ENCODE measurements around the gene CNN1.
A peak's percentile ranks its signal among the peaks of the same experiment; 100 is the strongest.
"Not testable (repeated sequence)": the region's sequence is repeated elsewhere in the genome, so short reads cannot be mapped to it uniquely, and the experiment has no call there.

Gene CNN1

GRCh38 chr19:11534948-11535347 lies 3.7 kb upstream of the CNN1 start:
- no peak for DNase-seq (ENCODE audit: low spot score)

- DNase-seq (ENCODE audit: low spot score): peak; percentile 83
Observed at GRCh38 chr19:11535792-11536595, 2.7 kb upstream of the CNN1 start.

GRCh38 chr19:11539495-11540365 lies 1.1 kb downstream of the CNN1 start:
- no peak for DNase-seq (ENCODE audit: low spot score)

- DNase-seq (ENCODE audit: low spot score): no peak
Observed at GRCh38 chr19:11540645-11541044, 2.0 kb downstream of the CNN1 start.

GRCh38 chr19:11541238-11541637 lies 2.6 kb downstream of the CNN1 start:
- no peak for DNase-seq (ENCODE audit: low spot score)

GRCh38 chr19:11547929-11548700 lies 9.5 kb downstream of the CNN1 start:
- no peak for DNase-seq (ENCODE audit: low spot score)

- DNase-seq (ENCODE audit: low spot score): no peak
Observed at GRCh38 chr19:11549386-11549953, 10.8 kb downstream of the CNN1 start.

GRCh38 chr19:11550265-11550664 lies 11.6 kb downstream of the CNN1 start:
- no peak for DNase-seq (ENCODE audit: low spot score)

GRCh38 chr19:11551603-11552235 lies 13.1 kb downstream of the CNN1 start:
- no peak for DNase-seq (ENCODE audit: low spot score)

- no peak for DNase-seq (ENCODE audit: low spot score)
Observed at GRCh38 chr19:11552666-11553372, 14.2 kb downstream of the CNN1 start.

- no peak for DNase-seq (ENCODE audit: low spot score)
Observed at GRCh38 chr19:11554160-11554559, 15.5 kb downstream of the CNN1 start.

- DNase-seq (ENCODE audit: low spot score): no peak
Observed at GRCh38 chr19:11555246-11555645, 16.6 kb downstream of the CNN1 start.

- DNase-seq (ENCODE audit: low spot score): no peak
Observed at GRCh38 chr19:11556634-11557420, 18.2 kb downstream of the CNN1 start.

GRCh38 chr19:11558881-11559828 lies 20.5 kb downstream of the CNN1 start, which contains the start of gene ELOF1:
ELOF1 (minus strand) TSS chr19:11559230; CDS start chr19:11554347, 4,883 bp downstream.
- DNase-seq (ENCODE audit: low spot score): peak; percentile 97

GRCh38 chr19:11560404-11561051 lies 21.9 kb downstream of the CNN1 start:
- peak; percentile 83 for DNase-seq (ENCODE audit: low spot score)

- no peak for DNase-seq (ENCODE audit: low spot score)
Observed at GRCh38 chr19:11563532-11563931, 24.9 kb downstream of the CNN1 start.

- DNase-seq (ENCODE audit: low spot score): not testable (repeated sequence)
Observed at GRCh38 chr19:11564082-11564807, 25.6 kb downstream of the CNN1 start.

GRCh38 chr19:11565649-11565980 lies 27.0 kb downstream of the CNN1 start:
- not testable (repeated sequence) for DNase-seq (ENCODE audit: low spot score)

Measured in CD4-positive, alpha-beta T cell treated with Interleukin-2 at 100 ng/mL for 4 hours (primary cell).